Suprapubic skin (tissue), 4 donors: ENCODE results near the gene PLEKHG3.

Experiments
- CTCF ChIP-seq, 2 donors: fragments of 200-600 bp in 1 of 2; fragments of 450-650 bp in 1 of 2; sonication (generic) in 1 of 2; IDR thresholded peaks; one replicate each; pipeline ENCODE4 v1.5.1; 2016 to 2019; ENCODE audit warnings: antibody characterized with exemption in 2 of 2, mild to moderate bottlenecking in 1 of 2, moderate library complexity in 1 of 2
- EP300 ChIP-seq: sonication (generic); formaldehyde crosslinking; IDR thresholded peaks from one replicate; pipeline ENCODE4 v1.6.1; 2017; ENCODE audit warnings: antibody characterized with exemption
- POLR2A ChIP-seq, 2 donors: fragments of 450-650 bp; IDR thresholded peaks; one replicate each; pipeline ENCODE4 v1.6.1; 2017; ENCODE audit warnings: antibody characterized with exemption in 2 of 2, mild to moderate bottlenecking in 2 of 2, moderate library complexity in 2 of 2
- POLR2AphosphoS5 ChIP-seq, 3 donors: sonication (generic); formaldehyde crosslinking; IDR thresholded peaks; one replicate each; pipeline ENCODE4 v1.6.1; 2017; ENCODE audit warnings: antibody characterized with exemption in 3 of 3

- TF ChIP-seq POLR2A (IDR thresholded peaks at IDR 0.05) (no peak), CTCF (IDR thresholded peaks at IDR 0.05) (no peak), POLR2AphosphoS5 (IDR thresholded peaks at IDR 0.05) (no peak), EP300 (no peak)
Measured at GRCh38 chr14:64700894-64701293, 3.3 kb upstream of the PLEKHG3 start.
